Stomach (tissue), 4 donors: ENCODE results near the gene CCDC186.

ENCODE experiments used
- POLR2A ChIP-seq, 4 donors: fragments of 450-650 bp; IDR thresholded peaks; one replicate each; pipeline ENCODE4 v1.6.1; 2016; ENCODE audit warnings: antibody characterized with exemption in 4 of 4, control low read depth in 2 of 4, mild to moderate bottlenecking in 1 of 4, moderate library complexity in 1 of 4
- POLR2AphosphoS5 ChIP-seq, 3 donors: sonication (generic); formaldehyde crosslinking; IDR thresholded peaks; one replicate each; pipeline ENCODE4 v1.6.1; 2016; ENCODE audit warnings: antibody characterized with exemption in 3 of 3

DNA sequence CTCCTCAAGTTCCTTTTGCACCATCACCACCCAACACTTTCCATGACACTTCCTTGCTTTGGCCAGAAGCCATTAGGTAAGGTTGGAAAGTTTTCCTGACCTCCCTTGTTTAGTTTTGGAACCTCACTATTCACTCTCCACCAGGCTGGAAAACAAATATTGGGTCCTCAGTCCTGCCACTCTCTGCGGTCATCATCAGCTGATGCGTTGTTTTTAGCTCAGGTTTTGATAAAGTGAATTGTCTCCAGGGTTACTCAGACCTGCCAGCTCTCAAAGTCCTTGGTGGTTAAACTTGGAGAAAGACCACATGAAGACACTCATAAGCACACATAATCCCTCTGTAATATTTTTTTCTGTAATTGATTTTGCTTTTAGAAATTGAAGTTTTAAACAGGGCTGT lies 55.5 kb downstream of the CCDC186 start:
- TF ChIP-seq POLR2A (IDR thresholded peaks at IDR 0.05) (no peak), POLR2AphosphoS5 (IDR thresholded peaks at IDR 0.05) (no peak)
